Peyer's patch (tissue), 4 donors: ENCODE measurements around the gene PPM1L.

Source experiments
- POLR2A ChIP-seq, 2 donors: fragments of 450-650 bp; IDR thresholded peaks; one replicate each; pipeline ENCODE4 v1.5.1; 2017; ENCODE audit warnings: antibody characterized with exemption in 2 of 2, mild to moderate bottlenecking in 2 of 2, moderate library complexity in 2 of 2
- TF ChIP-seq, protein P1 (sequence below), 6 experiments: fragments of 450-650 bp in 4 of 6; fragments of 200-600 bp in 2 of 6; sonication (generic) in 1 of 6; IDR thresholded peaks; one replicate each; pipeline ENCODE4 v1.5.1; 2017 to 2019; ENCODE audit warnings: antibody characterized with exemption in 6 of 6, mild to moderate bottlenecking in 3 of 6, moderate library complexity in 1 of 6

DNA sequence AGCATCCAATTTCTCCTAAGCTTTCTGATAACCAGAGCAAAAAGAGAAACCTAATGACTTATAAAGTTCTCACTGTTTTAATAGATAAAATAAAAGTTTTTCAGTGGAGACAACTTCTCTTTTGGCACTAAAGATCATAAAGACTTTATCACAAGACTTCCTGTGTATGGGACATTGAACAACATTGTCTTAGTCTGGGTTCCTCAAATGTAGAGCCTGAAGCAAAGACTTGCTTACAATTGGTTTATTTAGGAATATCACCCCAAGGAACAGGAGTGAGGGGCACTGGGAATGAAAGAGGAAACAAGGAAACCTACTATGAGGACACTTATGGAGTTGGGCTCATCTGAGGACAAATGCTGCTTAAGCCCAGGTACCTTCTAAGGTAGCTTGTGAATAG, 221.7 kb downstream of the PPM1L start:
- TF ChIP-seq, protein P1, sequence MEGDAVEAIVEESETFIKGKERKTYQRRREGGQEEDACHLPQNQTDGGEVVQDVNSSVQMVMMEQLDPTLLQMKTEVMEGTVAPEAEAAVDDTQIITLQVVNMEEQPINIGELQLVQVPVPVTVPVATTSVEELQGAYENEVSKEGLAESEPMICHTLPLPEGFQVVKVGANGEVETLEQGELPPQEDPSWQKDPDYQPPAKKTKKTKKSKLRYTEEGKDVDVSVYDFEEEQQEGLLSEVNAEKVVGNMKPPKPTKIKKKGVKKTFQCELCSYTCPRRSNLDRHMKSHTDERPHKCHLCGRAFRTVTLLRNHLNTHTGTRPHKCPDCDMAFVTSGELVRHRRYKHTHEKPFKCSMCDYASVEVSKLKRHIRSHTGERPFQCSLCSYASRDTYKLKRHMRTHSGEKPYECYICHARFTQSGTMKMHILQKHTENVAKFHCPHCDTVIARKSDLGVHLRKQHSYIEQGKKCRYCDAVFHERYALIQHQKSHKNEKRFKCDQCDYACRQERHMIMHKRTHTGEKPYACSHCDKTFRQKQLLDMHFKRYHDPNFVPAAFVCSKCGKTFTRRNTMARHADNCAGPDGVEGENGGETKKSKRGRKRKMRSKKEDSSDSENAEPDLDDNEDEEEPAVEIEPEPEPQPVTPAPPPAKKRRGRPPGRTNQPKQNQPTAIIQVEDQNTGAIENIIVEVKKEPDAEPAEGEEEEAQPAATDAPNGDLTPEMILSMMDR (IDR thresholded peaks at IDR 0.05): no peak
- no peak for TF ChIP-seq POLR2A (IDR thresholded peaks at IDR 0.05)
